CD14-positive monocyte (primary cell): ENCODE data around the gene CFAP53. TPM values are rescaled to one million over a fixed set of nuclear protein-coding genes. Genes with fewer than 3 reads are reported as not detected.

Source experiments
- DNase-seq, 3 donors: peaks; one replicate each; pipeline ENCODE4 v3.0.0-alpha.2; 2011 to 2022
- H2AFZ ChIP-seq: 2 replicates; pipeline ENCODE4 v1.6.0; 2012; ENCODE audit warnings: mild to moderate bottlenecking, low read depth, low read length, inconsistent platforms; ENCODE audit not compliant: insufficient read depth, poor library complexity, severe bottlenecking
- H3K27ac ChIP-seq, 2 donors: 1 replicate in 1 of 2; 2 replicates in 1 of 2; pipeline ENCODE4 v1.5.1; 2012 to 2013; ENCODE audit warnings: low read length in 2 of 2, control low read depth in 1 of 2, inconsistent platforms in 1 of 2, low read depth in 1 of 2, mild to moderate bottlenecking in 1 of 2
- H3K27me3 ChIP-seq, 2 donors: one replicate each; pipeline versions ENCODE4 v1.6.0 to v1.6.1; 2011 to 2013; ENCODE audit warnings: low read length in 2 of 2; ENCODE audit not compliant: control insufficient read depth in 2 of 2, insufficient read depth in 2 of 2
- H3K36me3 ChIP-seq, 2 donors: replicated peaks in 1 of 2; 1 replicate in 1 of 2; 2 replicates in 1 of 2; pipeline versions ENCODE4 v1.5.1 to v1.6.1; 2012 to 2013; ENCODE audit warnings: low read length in 2 of 2, control low read depth in 1 of 2, inconsistent platforms in 1 of 2, mild to moderate bottlenecking in 1 of 2; ENCODE audit not compliant: insufficient read depth in 2 of 2, control insufficient read depth in 1 of 2
- H3K4me1 ChIP-seq, 2 donors: 1 replicate in 1 of 2; 2 replicates in 1 of 2; pipeline versions ENCODE4 v1.5.1 to v1.6.1; 2012 to 2013; ENCODE audit warnings: low read length in 2 of 2, control low read depth in 1 of 2, inconsistent platforms in 1 of 2, mild to moderate bottlenecking in 1 of 2, moderate library complexity in 1 of 2; ENCODE audit not compliant: insufficient read depth in 2 of 2, control insufficient read depth in 1 of 2
- H3K4me2 ChIP-seq: replicated peaks from 2 replicates; pipeline ENCODE3; 2012; ENCODE audit warnings: low read length, moderate library complexity, mild to moderate bottlenecking; ENCODE audit not compliant: poor library complexity, severe bottlenecking; ENCODE audit errors: extremely low read depth
- H3K4me3 ChIP-seq, 3 experiments: fragments of 200-600 bp in 1 of 3; sonication (generic) in 1 of 3; replicated peaks in 1 of 3; 1 replicate in 2 of 3; 2 replicates in 1 of 3; pipeline ENCODE4 v1.5.1; 2011 to 2013; ENCODE audit warnings: low read length in 3 of 3, mild to moderate bottlenecking in 3 of 3, control low read depth in 2 of 3, low read depth in 2 of 3, inconsistent platforms in 1 of 3, moderate library complexity in 1 of 3
- H3K79me2 ChIP-seq: 2 replicates; pipeline ENCODE4 v1.6.0; 2012; ENCODE audit warnings: mild to moderate bottlenecking, control low read depth, inconsistent platforms, low read length, moderate library complexity; ENCODE audit not compliant: insufficient read depth
- H3K9ac ChIP-seq: 2 replicates; pipeline ENCODE4 v1.6.0; 2017; ENCODE audit warnings: low read length, mild to moderate bottlenecking; ENCODE audit not compliant: insufficient read depth, poor library complexity, severe bottlenecking
- H3K9me3 ChIP-seq, 2 donors: replicated peaks in 1 of 2; 1 replicate in 1 of 2; 2 replicates in 1 of 2; pipeline versions ENCODE4 v1.5.1 to v1.6.1; 2012 to 2013; ENCODE audit warnings: low read length in 2 of 2, control low read depth in 1 of 2; ENCODE audit not compliant: control insufficient read depth in 1 of 2, insufficient read depth in 1 of 2
- H4K20me1 ChIP-seq: 2 replicates; pipeline ENCODE4 v1.6.0; 2012; ENCODE audit warnings: mild to moderate bottlenecking, low read length, control low read depth, moderate library complexity; ENCODE audit not compliant: insufficient read depth
- H3K27ac Mint-ChIP-seq, 7 donors: one replicate each; pipeline ENCODE4 v1.8.0; 2020; ENCODE audit warnings: mild to moderate bottlenecking in 7 of 7, mixed read lengths in 7 of 7, moderate library complexity in 6 of 7, inconsistent platforms in 2 of 7
- H3K27me3 Mint-ChIP-seq, 3 donors: one replicate each; pipeline ENCODE4 v1.8.0; 2021 to 2022; ENCODE audit warnings: low read depth in 3 of 3, mild to moderate bottlenecking in 3 of 3, mixed read lengths in 3 of 3, moderate library complexity in 3 of 3, inconsistent platforms in 1 of 3
- H3K36me3 Mint-ChIP-seq, 2 donors: one replicate each; pipeline ENCODE4 v1.8.0; 2020; ENCODE audit warnings: mixed read lengths in 2 of 2, inconsistent platforms in 1 of 2, mild to moderate bottlenecking in 1 of 2
- H3K4me1 Mint-ChIP-seq: one replicate; pipeline ENCODE4 v1.8.0; 2020; ENCODE audit warnings: mild to moderate bottlenecking, mixed read lengths
- H3K4me3 Mint-ChIP-seq, 2 donors: one replicate each; pipeline ENCODE4 v1.8.0; 2020; ENCODE audit warnings: mild to moderate bottlenecking in 2 of 2, mixed read lengths in 2 of 2, moderate library complexity in 1 of 2
- H3K9me3 Mint-ChIP-seq, 7 donors: one replicate each; pipeline ENCODE4 v1.8.0; 2020 to 2022; ENCODE audit warnings: mixed read lengths in 7 of 7, mild to moderate bottlenecking in 6 of 7, moderate library complexity in 6 of 7, inconsistent platforms in 2 of 7
- CTCF ChIP-seq: fragments of 200-600 bp; IDR thresholded peaks from one replicate; pipeline ENCODE4 v1.8.0; 2022; ENCODE audit warnings: antibody characterized with exemption, mild to moderate bottlenecking
- WGBS: methylation state at CpG from one replicate; pipeline ENCODE4 v1.1.5; 2013; ENCODE audit warnings: missing lambda C conversion rate; ENCODE audit not compliant: insufficient coverage; 5-methylcytosine and 5-hydroxymethylcytosine counted together
- intact Hi-C, 2 donors: fragments of 100-400 bp; cut with micrococcal nuclease; formaldehyde crosslinking; loops; one replicate each; pipeline versions ENCODE4 v1.15.0 to v1.15.1; 2023
- polyA plus RNA-seq, 3 donors: library from polyadenylated mRNA; depleted of rRNA in 1 of 3; unstranded in 2 of 3; stranded (reverse) in 1 of 3; fragments of 300-500 nt in 2 of 3; fragments of >200 nt in 1 of 3; fragmentation: Illumina TruSeq in 2 of 3; gene quantifications; 1 replicate in 2 of 3; 2 replicates in 1 of 3; pipeline ENCODE4 v1.2.3, GENCODE V29; 2012 to 2021

The CFAP53 gene
- polyA plus RNA-seq, 3 donors = 0.08 to 0.14 TPM; not detected in 1

- Histone ChIP-seq H4K20me1 (no peaks in the 10 kb centered on the region), H3K9ac (no peak overlapping the region), H3K36me3 (no peaks in the 10 kb centered on the region), H3K4me3 (peak overlapping the region in 1 of 3 experiments; percentile 47), H3K4me1 (peaks cover 2 to 11% of the 10 kb centered on the region in 2 donors), H3K4me2 (peak overlapping the region; percentile 55), H3K27ac (no peak overlapping the region), H3K27me3 (peaks cover 63 to 71% of the 10 kb centered on the region in 2 donors), H3K79me2 (no peaks in the 10 kb centered on the region), H2AFZ (peak overlapping the region; percentile 21), H3K9me3 (peaks cover 0 to 13% of the 10 kb centered on the region in 2 donors)
- no peak for TF ChIP-seq CTCF
- peaks cover 0 to 6% (median 5%) of the 10 kb centered on the region in 7 donors for H3K9me3 Mint-ChIP-seq
- peaks cover 0 to 3% of the 10 kb centered on the region in 2 donors for H3K36me3 Mint-ChIP-seq
- peak overlapping the region in 1 of 7 donors; percentile 66 for H3K27ac Mint-ChIP-seq
- H3K4me3 Mint-ChIP-seq = peak overlapping the region in 1 of 2 donors; percentile 79
- H3K27me3 Mint-ChIP-seq = peaks cover 60 to 77% (median 66%) of the 10 kb centered on the region in 3 donors
- no peak for DNase-seq
- 1% methylated on average over 63 of the region's 68 CpGs for WGBS
- H3K4me1 Mint-ChIP-seq = peaks cover 9% of the 10 kb centered on the region
- intact Hi-C loops = no loop called here
Observed at GRCh38 chr18:50193796-50194630, 72.3 kb downstream of the CFAP53 start.

- Mint-ChIP-seq H3K4me3 (peak overlapping the region in 1 of 2 donors; percentile 79), H3K27me3 (peaks cover 59 to 72% (median 67%) of the 10 kb centered on the region in 3 donors), H3K27ac (no peak overlapping the region), H3K36me3 (peaks cover 0 to 3% of the 10 kb centered on the region in 2 donors), H3K4me1 (peaks cover 9% of the 10 kb centered on the region), H3K9me3 (peaks cover 0 to 6% (median 5%) of the 10 kb centered on the region in 7 donors)
- Histone ChIP-seq H3K9me3 (peaks cover 0 to 13% of the 10 kb centered on the region in 2 donors), H3K4me2 (no peak overlapping the region), H2AFZ (no peak overlapping the region), H4K20me1 (no peaks in the 10 kb centered on the region), H3K9ac (no peak overlapping the region), H3K27ac (no peak overlapping the region), H3K4me3 (no peak overlapping the region), H3K27me3 (peaks cover 64 to 66% of the 10 kb centered on the region in 2 donors), H3K4me1 (peaks cover 2 to 11% of the 10 kb centered on the region in 2 donors), H3K79me2 (no peaks in the 10 kb centered on the region), H3K36me3 (no peaks in the 10 kb centered on the region)
- WGBS = 14% methylated on average over 29 of the region's 31 CpGs
- DNase-seq = no peak
- no peak for TF ChIP-seq CTCF
- intact Hi-C loops = no loop called here
Observed at GRCh38 chr18:50192995-50193795, 73.1 kb downstream of the CFAP53 start.
